HG03025 (cell line): ENCODE results near the gene OR4C13.
"Not testable (repeated sequence)": the region's sequence is repeated elsewhere in the genome, so short reads cannot be mapped to it uniquely, and the experiment has no call there.

Source experiments
- ATAC-seq: cut with Tn5 transposase; IDR thresholded peaks from one replicate; pipeline ENCODE4 v1.9.1; 2021; ENCODE audit warnings: mild to moderate bottlenecking, moderate library complexity; ENCODE audit not compliant: unreplicated experiment, low FRiP score

Gene OR4C13

GRCh38 chr11:49952091-49952490 is at the start of gene OR4C13:
Gene OR4C13, plus strand, starts transcription at chr11:49952391. Its CDS starts 32 bp downstream, at chr11:49952423.
- no peak for ATAC-seq

GRCh38 chr11:49911516-49911915 is 40.7 kb upstream of the OR4C13 start:
- not testable (repeated sequence) for ATAC-seq

- ATAC-seq, result not testable (repeated sequence)
These were observed 3.5 kb upstream of the OR4C13 start for GRCh38 chr11:49948701-49949100.

GRCh38 chr11:49973439-49973838 is 21.2 kb downstream of the OR4C13 start:
- ATAC-seq, result not testable (repeated sequence)

- ATAC-seq, result not testable (repeated sequence)
These were observed 30.2 kb downstream of the OR4C13 start, which contains the start of gene OR4C12 for GRCh38 chr11:49982435-49982834. Gene OR4C12, minus strand, starts transcription at chr11:49982535. Its CDS starts 34 bp downstream, at chr11:49982501.

GRCh38 chr11:49995565-49995964 is 43.4 kb downstream of the OR4C13 start:
- no peak for ATAC-seq
